Measurements from ENCODE around the gene KRAS.

- TF ChIP-seq POLR2AphosphoS5 (IDR thresholded peaks at IDR 0.05; ENCODE audit: low read depth, low read length), result no peak
- no peak for TF ChIP-seq POLR2A (IDR thresholded peaks at IDR 0.05; ENCODE audit: low read depth, low read length)
- TF ChIP-seq TAF1 (IDR thresholded peaks at IDR 0.05; ENCODE audit: low read depth, low read length), result no peak
- TF ChIP-seq POU2F2 (IDR thresholded peaks at IDR 0.05; ENCODE audit: low read depth, low read length), result no peak
- TF ChIP-seq SPI1 (IDR thresholded peaks at IDR 0.05; ENCODE audit: low read depth, low read length), result peak; percentile 66
Measured at GRCh38 chr12:25253371-25254068, 2.8 kb upstream of the KRAS start.

All from GM12891 (cell line).